ENCODE measurements around the gene SEZ6. TPM values are rescaled to one million over a fixed set of nuclear protein-coding genes. Genes with fewer than 3 reads are reported as not detected.

SEZ6 gene
- total RNA-seq, 1 donor from 2014 or later, result 6.7 TPM

GRCh38 chr17:28912281-28912937 is 93.4 kb downstream of the SEZ6 start:
- DNase-seq, result peak; percentile 27

GRCh38 chr17:28911411-28912045 is 94.3 kb downstream of the SEZ6 start:
- Mint-ChIP-seq H3K27ac (ENCODE audit: unreplicated experiment) (no peak overlapping the region), H3K9me3 (ENCODE audit: unreplicated experiment) (no peaks in the 10 kb centered on the region), H3K4me3 (ENCODE audit: unreplicated experiment) (no peak overlapping the region), H3K27me3 (ENCODE audit: unreplicated experiment) (peaks cover 5% of the 10 kb centered on the region), H3K36me3 (ENCODE audit: unreplicated experiment) (peaks cover 8% of the 10 kb centered on the region), H3K4me1 (ENCODE audit: low read depth, unreplicated experiment) (peaks cover 2% of the 10 kb centered on the region)
- no peak for TF ChIP-seq CTCF (IDR thresholded peaks at IDR 0.05; ENCODE audit: partially characterized antibody, unreplicated experiment)
- DNase-seq, result no peak

More at GRCh38 chr17:28912281-28912937, 93.4 kb downstream of the SEZ6 start:
- Mint-ChIP-seq H3K4me1 (ENCODE audit: low read depth, unreplicated experiment) (peaks cover 2% of the 10 kb centered on the region), H3K27ac (ENCODE audit: unreplicated experiment) (no peak overlapping the region), H3K36me3 (ENCODE audit: unreplicated experiment) (peaks cover 10% of the 10 kb centered on the region), H3K9me3 (ENCODE audit: unreplicated experiment) (no peaks in the 10 kb centered on the region), H3K4me3 (ENCODE audit: unreplicated experiment) (no peak overlapping the region), H3K27me3 (ENCODE audit: unreplicated experiment) (peaks cover 4% of the 10 kb centered on the region)
- TF ChIP-seq CTCF (IDR thresholded peaks at IDR 0.05; ENCODE audit: partially characterized antibody, unreplicated experiment), result no peak

GRCh38 chr17:28910534-28910933 is 95.3 kb downstream of the SEZ6 start:
- DNase-seq, result no peak
- peaks cover 2% of the 10 kb centered on the region for H3K4me1 Mint-ChIP-seq (ENCODE audit: low read depth, unreplicated experiment)
- H3K27me3 Mint-ChIP-seq (ENCODE audit: unreplicated experiment), result peaks cover 2% of the 10 kb centered on the region
- no peak overlapping the region for H3K27ac Mint-ChIP-seq (ENCODE audit: unreplicated experiment)
- no peak for TF ChIP-seq CTCF (IDR thresholded peaks at IDR 0.05; ENCODE audit: partially characterized antibody, unreplicated experiment)
- peaks cover under 1% of the 10 kb centered on the region for H3K9me3 Mint-ChIP-seq (ENCODE audit: unreplicated experiment)
- no peak overlapping the region for H3K4me3 Mint-ChIP-seq (ENCODE audit: unreplicated experiment)
- H3K36me3 Mint-ChIP-seq (ENCODE audit: unreplicated experiment), result peaks cover 5% of the 10 kb centered on the region

- Mint-ChIP-seq H3K36me3 (ENCODE audit: unreplicated experiment) (no peaks in the 10 kb centered on the region), H3K4me3 (ENCODE audit: unreplicated experiment) (no peak overlapping the region), H3K9me3 (ENCODE audit: unreplicated experiment) (peaks cover 4% of the 10 kb centered on the region), H3K27ac (ENCODE audit: unreplicated experiment) (no peak overlapping the region), H3K4me1 (ENCODE audit: low read depth, unreplicated experiment) (peaks cover 6% of the 10 kb centered on the region), H3K27me3 (ENCODE audit: unreplicated experiment) (peaks cover 4% of the 10 kb centered on the region)
- no peak for DNase-seq
- TF ChIP-seq CTCF (IDR thresholded peaks at IDR 0.05; ENCODE audit: partially characterized antibody, unreplicated experiment), result no peak
Observed at GRCh38 chr17:28908640-28909167, 97.1 kb downstream of the SEZ6 start.
